ENCODE results near the gene NPY4R.
"Not testable (repeated sequence)": the region's sequence is repeated elsewhere in the genome, so short reads cannot be mapped to it uniquely, and the experiment has no call there.

DNA sequence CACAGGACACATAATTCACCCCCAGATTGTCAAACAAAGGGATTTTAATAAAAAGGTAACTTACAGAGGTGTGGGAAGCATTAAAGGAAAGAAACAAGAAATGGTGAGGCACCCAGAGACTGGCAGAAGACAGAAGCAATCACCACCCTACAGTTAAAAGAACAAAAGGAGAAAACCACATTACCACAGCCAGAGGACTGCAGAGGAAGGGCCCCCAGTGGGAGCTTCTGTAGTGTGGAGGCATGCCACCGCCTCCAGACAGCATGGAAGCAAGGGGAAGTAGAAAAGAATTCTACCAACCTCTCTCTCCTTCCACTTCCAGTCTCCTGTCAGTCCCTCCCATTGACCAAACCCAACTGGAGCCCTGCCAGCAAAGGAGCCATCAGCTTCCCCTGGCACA lies 4.4 kb upstream of the NPY4R start:
- TF ChIP-seq, protein P1, sequence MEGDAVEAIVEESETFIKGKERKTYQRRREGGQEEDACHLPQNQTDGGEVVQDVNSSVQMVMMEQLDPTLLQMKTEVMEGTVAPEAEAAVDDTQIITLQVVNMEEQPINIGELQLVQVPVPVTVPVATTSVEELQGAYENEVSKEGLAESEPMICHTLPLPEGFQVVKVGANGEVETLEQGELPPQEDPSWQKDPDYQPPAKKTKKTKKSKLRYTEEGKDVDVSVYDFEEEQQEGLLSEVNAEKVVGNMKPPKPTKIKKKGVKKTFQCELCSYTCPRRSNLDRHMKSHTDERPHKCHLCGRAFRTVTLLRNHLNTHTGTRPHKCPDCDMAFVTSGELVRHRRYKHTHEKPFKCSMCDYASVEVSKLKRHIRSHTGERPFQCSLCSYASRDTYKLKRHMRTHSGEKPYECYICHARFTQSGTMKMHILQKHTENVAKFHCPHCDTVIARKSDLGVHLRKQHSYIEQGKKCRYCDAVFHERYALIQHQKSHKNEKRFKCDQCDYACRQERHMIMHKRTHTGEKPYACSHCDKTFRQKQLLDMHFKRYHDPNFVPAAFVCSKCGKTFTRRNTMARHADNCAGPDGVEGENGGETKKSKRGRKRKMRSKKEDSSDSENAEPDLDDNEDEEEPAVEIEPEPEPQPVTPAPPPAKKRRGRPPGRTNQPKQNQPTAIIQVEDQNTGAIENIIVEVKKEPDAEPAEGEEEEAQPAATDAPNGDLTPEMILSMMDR (conservative IDR thresholded peaks at IDR 0.05 in 1 of 2, IDR thresholded peaks at IDR 0.05 in 1 of 2; ENCODE audit: low read depth in 1 of 2, low read length in 2 of 2): not testable (repeated sequence)
- TF ChIP-seq EZH2 (IDR thresholded peaks at IDR 0.05; ENCODE audit: low read length, missing control alignments): not testable (repeated sequence)

Data from fibroblast of lung (primary cell).